H1 (cell line): Measurements from ENCODE around the gene GLRX. TPM values are rescaled to one million over a fixed set of nuclear protein-coding genes. Genes with fewer than 3 reads are reported as not detected.

Experiments used
- CTCF ChIA-PET: fragments of 300-600 bp; sonication (Branson Sonifier 250); formaldehyde crosslinking; loops from one replicate; lab custom pipeline; 2021; ENCODE audit not compliant: partially characterized antibody; lab: Charles Lee
- POLR2A ChIA-PET: fragments of 300-600 bp; sonication (Branson Sonifier 250); formaldehyde crosslinking; loops from one replicate; lab custom pipeline; 2021; ENCODE audit warnings: inconsistent platforms; ENCODE audit not compliant: partially characterized antibody; lab: Charles Lee
- DNase-seq, 2 experiments: peaks; one replicate each; pipeline versions ENCODE4 v3.0.0 to v3.0.0-alpha.2; 2010 to 2022; ENCODE audit warnings: low spot score in 2 of 2, low read depth in 1 of 2, mixed read lengths in 1 of 2
- FAIRE-seq: peaks from 2 replicates; lab custom pipeline; 2011; peaks lifted over from hg19 to GRCh38; lab: Jason Lieb, UNC
- H2AFZ ChIP-seq: 2 replicates; pipeline ENCODE4 v1.8.1; 2012; ENCODE audit warnings: low read length, inconsistent platforms
- H2AK5ac ChIP-seq: 2 replicates; pipeline ENCODE4 v1.6.1; 2013; ENCODE audit warnings: low read depth, low read length
- H2BK120ac ChIP-seq: replicated peaks from 2 replicates; pipeline ENCODE3; 2013; ENCODE audit warnings: low read depth, low read length, inconsistent platforms
- H2BK12ac ChIP-seq: 2 replicates; pipeline ENCODE4 v1.6.1; 2013; ENCODE audit warnings: low read depth, low read length
- H2BK15ac ChIP-seq: 2 replicates; pipeline ENCODE4 v1.6.1; 2013; ENCODE audit warnings: low read length
- H2BK20ac ChIP-seq: 2 replicates; pipeline ENCODE4 v1.6.1; 2013; ENCODE audit warnings: low read length
- H2BK5ac ChIP-seq: 2 replicates; pipeline ENCODE4 v1.6.1; 2013; ENCODE audit warnings: low read depth, low read length
- H3K14ac ChIP-seq: 2 replicates; pipeline ENCODE4 v1.6.1; 2013; ENCODE audit warnings: inconsistent platforms; ENCODE audit not compliant: insufficient read length
- H3K18ac ChIP-seq: 2 replicates; pipeline ENCODE4 v1.6.1; 2013; ENCODE audit warnings: low read length; ENCODE audit errors: extremely low read depth
- H3K23ac ChIP-seq: 2 replicates; pipeline ENCODE4 v1.6.1; 2013; ENCODE audit warnings: inconsistent platforms; ENCODE audit not compliant: insufficient read length
- H3K23me2 ChIP-seq: 2 replicates; pipeline ENCODE4 v1.6.1; 2013; ENCODE audit warnings: low read depth, low read length
- H3K27ac ChIP-seq: 2 replicates; pipeline ENCODE4 v1.6.1; 2011; ENCODE audit warnings: low read depth, low read length, inconsistent platforms
- H3K27me3 ChIP-seq, 4 experiments: replicated peaks in 1 of 4; 1 replicate in 1 of 4; 2 replicates in 3 of 4; pipeline versions ENCODE4 v1.6.1 to v1.8.1; 2011 to 2013; ENCODE audit warnings: low read length in 3 of 4, mild to moderate bottlenecking in 3 of 4, inconsistent platforms in 2 of 4, mixed read lengths in 2 of 4, moderate library complexity in 1 of 4; ENCODE audit not compliant: control insufficient read depth in 3 of 4, insufficient read depth in 3 of 4; ENCODE audit errors: extremely low read depth in 1 of 4
- H3K36me3 ChIP-seq, 4 experiments: 2 replicates each; pipeline versions ENCODE4 v1.6.1 to v1.8.1; 2011 to 2013; ENCODE audit warnings: mild to moderate bottlenecking in 4 of 4, low read length in 3 of 4, moderate library complexity in 2 of 4, control low read depth in 1 of 4, inconsistent platforms in 1 of 4; ENCODE audit not compliant: insufficient read depth in 4 of 4, control insufficient read depth in 2 of 4
- H3K4ac ChIP-seq: replicated peaks from 2 replicates; pipeline ENCODE3; 2013; ENCODE audit warnings: low read length, low read depth, mixed read lengths, inconsistent platforms; ENCODE audit not compliant: insufficient read length
- H3K4me1 ChIP-seq, 4 experiments: replicated peaks in 1 of 4; 1 replicate in 1 of 4; 2 replicates in 3 of 4; pipeline versions ENCODE4 v1.6.1 to v1.8.1; 2011 to 2013; ENCODE audit warnings: low read length in 3 of 4, inconsistent platforms in 2 of 4, mixed read lengths in 1 of 4; ENCODE audit not compliant: insufficient read depth in 4 of 4, control insufficient read depth in 3 of 4
- H3K4me2 ChIP-seq, 2 experiments: 2 replicates each; pipeline versions ENCODE4 v1.6.1 to v1.8.1; 2011 to 2013; ENCODE audit warnings: low read depth in 2 of 2, low read length in 2 of 2, control low read depth in 1 of 2, inconsistent platforms in 1 of 2, mild to moderate bottlenecking in 1 of 2; ENCODE audit not compliant: insufficient read depth in 1 of 2
- H3K4me3 ChIP-seq, 4 experiments: fragments of 200-600, 300-600 bp in 1 of 4; sonication (generic), shearing (Covaris generic), sonication (Bioruptor Twin) in 1 of 4; 2 replicates each; pipeline versions ENCODE4 v1.5.1 to v1.8.1; 2011 to 2016; ENCODE audit warnings: low read length in 4 of 4, low read depth in 3 of 4, control low read depth in 2 of 4, inconsistent platforms in 2 of 4, mild to moderate bottlenecking in 2 of 4, mixed read lengths in 1 of 4, moderate library complexity in 1 of 4; ENCODE audit not compliant: insufficient read depth in 2 of 4; ENCODE audit errors: extremely low read depth in 1 of 4
- H3K56ac ChIP-seq: replicated peaks from 2 replicates; pipeline ENCODE3; 2013; ENCODE audit warnings: low read depth, mild to moderate bottlenecking, mixed read lengths, low read length, inconsistent platforms; ENCODE audit not compliant: insufficient read length
- H3K79me1 ChIP-seq: 2 replicates; pipeline ENCODE4 v1.6.1; 2013; ENCODE audit warnings: low read depth, low read length, control low read depth
- H3K79me2 ChIP-seq, 2 experiments: 2 replicates each; pipeline versions ENCODE4 v1.6.1 to v1.8.1; 2012 to 2013; ENCODE audit warnings: low read length in 2 of 2, mild to moderate bottlenecking in 2 of 2, inconsistent platforms in 1 of 2; ENCODE audit not compliant: insufficient read depth in 2 of 2, control insufficient read depth in 1 of 2
- H3K9ac ChIP-seq, 4 experiments: replicated peaks in 1 of 4; 1 replicate in 1 of 4; 2 replicates in 3 of 4; pipeline versions ENCODE4 v1.6.1 to v1.8.1; 2011 to 2013; ENCODE audit warnings: low read depth in 3 of 4, low read length in 3 of 4, control low read depth in 2 of 4, mild to moderate bottlenecking in 2 of 4, moderate library complexity in 2 of 4, inconsistent platforms in 1 of 4; ENCODE audit errors: extremely low read depth in 1 of 4
- H3K9me3 ChIP-seq, 2 experiments: 2 replicates each; pipeline versions ENCODE4 v1.6.1 to v1.8.1; 2012 to 2013; ENCODE audit warnings: mild to moderate bottlenecking in 2 of 2, moderate library complexity in 2 of 2, control low read depth in 1 of 2, inconsistent platforms in 1 of 2, low read depth in 1 of 2, low read length in 1 of 2, mixed read lengths in 1 of 2; ENCODE audit not compliant: insufficient read depth in 2 of 2
- H4K20me1 ChIP-seq, 2 experiments: replicated peaks in 1 of 2; 2 replicates each; pipeline versions ENCODE3 to v1.8.1; 2011 to 2013; ENCODE audit warnings: inconsistent platforms in 2 of 2, low read length in 2 of 2, mild to moderate bottlenecking in 1 of 2; ENCODE audit not compliant: insufficient read depth in 2 of 2, control insufficient read depth in 1 of 2
- H4K5ac ChIP-seq: 2 replicates; pipeline ENCODE4 v1.6.1; 2013; ENCODE audit warnings: low read length, low read depth, mixed read lengths, inconsistent platforms; ENCODE audit not compliant: insufficient read length
- H4K8ac ChIP-seq: 2 replicates; pipeline ENCODE4 v1.8.0; 2013; ENCODE audit warnings: mild to moderate bottlenecking, moderate library complexity, low read length, inconsistent platforms; ENCODE audit not compliant: insufficient read depth; ENCODE audit errors: extremely low read depth
- H4K91ac ChIP-seq: replicated peaks from 2 replicates; pipeline ENCODE3; 2013; ENCODE audit warnings: low read length, mixed read lengths, inconsistent platforms; ENCODE audit not compliant: insufficient read length
- ATF2 ChIP-seq: IDR thresholded peaks from 2 replicates; pipeline ENCODE4 v1.6.1; 2012; ENCODE audit warnings: low read length, inconsistent platforms
- BCL11A ChIP-seq, 2 experiments: IDR thresholded peaks; one replicate each; pipeline ENCODE4 v1.6.1; 2011; ENCODE audit warnings: low read depth in 2 of 2, low read length in 2 of 2, mild to moderate bottlenecking in 2 of 2
- CBX5 ChIP-seq: fragments of 300-800, 300-1000 bp; sonication (generic); IDR thresholded peaks from 2 replicates; pipeline ENCODE4 v1.7.1; 2016; ENCODE audit warnings: antibody characterized with exemption, low read length, low read depth
- CBX8 ChIP-seq: fragments of 300-800, 300-1000 bp; sonication (generic); IDR thresholded peaks from 2 replicates; pipeline ENCODE4 v1.7.1; 2016; ENCODE audit warnings: low read depth, low read length, borderline replicate concordance
- CHD1 ChIP-seq: IDR thresholded peaks from 2 replicates; pipeline ENCODE4 v1.6.1; 2012; ENCODE audit warnings: low read depth, low read length, improper control_type of control experiment
- CHD2 ChIP-seq: IDR thresholded peaks from 2 replicates; pipeline ENCODE4 v1.6.1; 2012; ENCODE audit warnings: low read length, improper control_type of control experiment
- EP300 ChIP-seq, 2 experiments: IDR thresholded peaks; 1 replicate in 1 of 2; 2 replicates in 1 of 2; pipeline ENCODE4 v1.6.1; 2011 to 2012; ENCODE audit warnings: low read depth in 2 of 2, low read length in 2 of 2, mild to moderate bottlenecking in 2 of 2, borderline replicate concordance in 1 of 2, inconsistent platforms in 1 of 2, moderate library complexity in 1 of 2
- EZH2 ChIP-seq: fragments of 200-600 bp; sonication (generic); IDR thresholded peaks from 2 replicates; pipeline ENCODE4 v1.7.1; 2012; ENCODE audit warnings: low read depth, mild to moderate bottlenecking, moderate library complexity, low read length, inconsistent platforms; ENCODE audit not compliant: severe bottlenecking
- KDM5A ChIP-seq: fragments of 200-600 bp; IDR thresholded peaks from 2 replicates; pipeline ENCODE4 v1.7.1; 2012; ENCODE audit warnings: mild to moderate bottlenecking, low read length, inconsistent platforms, mixed read lengths
- SIRT6 ChIP-seq: IDR thresholded peaks from one replicate; pipeline ENCODE4 v1.7.1; 2012; ENCODE audit warnings: low read length, inconsistent platforms
- WGBS, 2 experiments: shearing (Covaris generic) in 1 of 2; methylation state at CpG; one replicate each; pipeline versions ENCODE4 v1.1.6 to v1.1.7; 2013 to 2015; ENCODE audit warnings: low lambda C conversion rate in 2 of 2, mixed read lengths in 2 of 2, inconsistent platforms in 1 of 2, low coverage in 1 of 2, missing lambda C conversion rate in 1 of 2; ENCODE audit not compliant: insufficient replicate concordance in 2 of 2, insufficient coverage in 1 of 2, insufficient read length in 1 of 2; ENCODE audit errors: extremely low coverage in 1 of 2, missing lambda C conversion rate in 1 of 2; 5-methylcytosine and 5-hydroxymethylcytosine counted together
- polyA plus RNA-seq, 7 experiments: library from polyadenylated mRNA; depleted of rRNA in 3 of 7; stranded (reverse) in 5 of 7; unstranded in 2 of 7; fragments of >200 nt in 5 of 7; fragments of 200-250 nt in 2 of 7; gene quantifications; 1 replicate in 5 of 7; 2 replicates in 1 of 7; 4 replicates in 1 of 7; pipeline versions ENCODE4 v1.2.1 to v1.2.3, GENCODE V29; 2011 to 2013; ENCODE audit warnings: missing spikeins in 2 of 7, mixed read lengths in 2 of 7
- total RNA-seq: library from RNA; stranded (reverse); fragmentation: NEBNext Ultra II Directional; extraction: Animal tissue kit (Norgen Biotek cat#: 25700); gene quantifications from 2 replicates; pipeline ENCODE4 v1.2.1, GENCODE V29; 2021

Gene GLRX
- total and polyA plus RNA-seq, 2 of the 8 experiments (the other 6 are each of a cell fraction or from before 2014, with no cell fraction given) = 22.9 to 31.2 TPM

GRCh38 chr5:95839658-95840057, 17.1 kb upstream of the GLRX start:
- Histone ChIP-seq H3K18ac (no peak overlapping the region), H3K23ac (no peak overlapping the region), H3K4me3 (no peak overlapping the region), H2BK120ac (no peak overlapping the region), H3K56ac (no peak overlapping the region), H2BK15ac (no peak overlapping the region), H4K20me1 (no peaks in the 10 kb centered on the region), H3K14ac (no peak overlapping the region), H3K4me1 (peaks cover 0 to 3% (median 0%) of the 10 kb centered on the region in 4 experiments; a peak in 2 of 7 replicates), H2AFZ (no peak overlapping the region), H2AK5ac (no peak overlapping the region), H3K36me3 (no peaks in the 10 kb centered on the region), H4K91ac (no peak overlapping the region), H4K5ac (no peak overlapping the region), H3K27ac (no peak overlapping the region), H2BK20ac (no peak overlapping the region), H3K79me1 (no peaks in the 10 kb centered on the region), H3K9me3 (no peaks in the 10 kb centered on the region), H3K79me2 (no peaks in the 10 kb centered on the region), H3K9ac (no peak overlapping the region), H3K4me2 (no peak overlapping the region), H3K4ac (no peak overlapping the region), H3K23me2 (0 out of 2 replicates have a peak, but pooled peaks cover 1% of the 10 kb centered on the region), H4K8ac (no peak overlapping the region), H2BK12ac (no peak overlapping the region), H2BK5ac (no peak overlapping the region), H3K27me3 (no peaks in the 10 kb centered on the region)
- WGBS, 2 experiments = 93% methylated on average over 2 of the region's 2 CpGs; no CpG with 5 or more reads in 1 of the 2 experiments
- FAIRE-seq (no peak), DNase-seq (no peak)
- ChIA-PET CTCF (interaction anchor here (1.1 to 2.4 kb wide), 5 partner anchors 15 to 496 kb away, joined by 3 to 13 read pairs (median 3); no protein-coding TSS in a partner anchor), POLR2A (no interaction called here)
- TF ChIP-seq EZH2 (no peak), CHD1 (no peak), CHD2 (no peak), KDM5A (no peak), CBX5 (no peak), ATF2 (no peak), EP300 (IDR thresholded peaks at IDR 0.05; ENCODE audit: borderline replicate concordance in 1 of 2, low read depth in 2 of 2, low read length in 2 of 2) (no peak), SIRT6 (no peak), BCL11A (IDR thresholded peaks at IDR 0.05; ENCODE audit: low read depth in 2 of 2, low read length in 2 of 2) (no peak), CBX8 (no peak)
